ENCODE data around the gene AHI1.

- TF ChIP-seq CTCF (IDR thresholded peaks at IDR 0.05; ENCODE audit: borderline replicate concordance, extremely low read depth, low read length, poor library complexity, severe bottlenecking) = no peak
- no peak for TF ChIP-seq EZH2 (IDR thresholded peaks at IDR 0.05; ENCODE audit: borderline replicate concordance, low read depth, low read length, severe bottlenecking)
These were observed 246.6 kb downstream of the AHI1 start for GRCh38 chr6:135250751-135251497.
